Measurements from ENCODE around the gene EPHB3. TPM values are rescaled to one million over a fixed set of nuclear protein-coding genes. Genes with fewer than 3 reads are reported as not detected.

The EPHB3 gene
- total and polyA plus RNA-seq, 12 donors = 0.38 to 4.0 (median 1.5) TPM

- DNase-seq = no peak
- no peak overlapping the region for H3K27ac ChIP-seq
- 91 to 95% methylated on average over 8 of the region's 8 CpGs for WGBS, 2 donors
- no peak overlapping the region for H3K4me3 ChIP-seq
- H3K27me3 ChIP-seq = peaks cover 0 to 33% (median 17%) of the 10 kb centered on the region in 7 donors
- intact Hi-C loops (cut with DNase I) = no loop called here
- no peak for ATAC-seq
- TF ChIP-seq, protein P1, sequence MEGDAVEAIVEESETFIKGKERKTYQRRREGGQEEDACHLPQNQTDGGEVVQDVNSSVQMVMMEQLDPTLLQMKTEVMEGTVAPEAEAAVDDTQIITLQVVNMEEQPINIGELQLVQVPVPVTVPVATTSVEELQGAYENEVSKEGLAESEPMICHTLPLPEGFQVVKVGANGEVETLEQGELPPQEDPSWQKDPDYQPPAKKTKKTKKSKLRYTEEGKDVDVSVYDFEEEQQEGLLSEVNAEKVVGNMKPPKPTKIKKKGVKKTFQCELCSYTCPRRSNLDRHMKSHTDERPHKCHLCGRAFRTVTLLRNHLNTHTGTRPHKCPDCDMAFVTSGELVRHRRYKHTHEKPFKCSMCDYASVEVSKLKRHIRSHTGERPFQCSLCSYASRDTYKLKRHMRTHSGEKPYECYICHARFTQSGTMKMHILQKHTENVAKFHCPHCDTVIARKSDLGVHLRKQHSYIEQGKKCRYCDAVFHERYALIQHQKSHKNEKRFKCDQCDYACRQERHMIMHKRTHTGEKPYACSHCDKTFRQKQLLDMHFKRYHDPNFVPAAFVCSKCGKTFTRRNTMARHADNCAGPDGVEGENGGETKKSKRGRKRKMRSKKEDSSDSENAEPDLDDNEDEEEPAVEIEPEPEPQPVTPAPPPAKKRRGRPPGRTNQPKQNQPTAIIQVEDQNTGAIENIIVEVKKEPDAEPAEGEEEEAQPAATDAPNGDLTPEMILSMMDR (IDR thresholded peaks at IDR 0.05) = no peak
- H3K4me1 ChIP-seq = peaks cover 0 to 8% (median under 1%) of the 10 kb centered on the region in 9 donors
- H3K9me3 ChIP-seq = no peaks in the 10 kb centered on the region
- H3K36me3 ChIP-seq = no peaks in the 10 kb centered on the region
Observed at GRCh38 chr3:184551103-184551502, 10.5 kb upstream of the EPHB3 start.

- H3K27ac ChIP-seq = no peak overlapping the region
- peaks cover 0 to 40% (median 23%) of the 10 kb centered on the region in 7 donors for H3K27me3 ChIP-seq
- ATAC-seq (no peak), DNase-seq (no peak)
- WGBS, 2 donors = 82 to 90% methylated on average over 12 of the region's 12 CpGs
- TF ChIP-seq, protein P1 (IDR thresholded peaks at IDR 0.05) = no peak
- peaks cover 0 to 13% (median 5%) of the 10 kb centered on the region in 9 donors for H3K4me1 ChIP-seq
- H3K4me3 ChIP-seq = no peak overlapping the region
- H3K36me3 ChIP-seq = no peaks in the 10 kb centered on the region
- intact Hi-C loops (cut with DNase I) = no loop called here
- no peaks in the 10 kb centered on the region for H3K9me3 ChIP-seq
Observed at GRCh38 chr3:184551614-184552256, 9.8 kb upstream of the EPHB3 start.

DNA sequence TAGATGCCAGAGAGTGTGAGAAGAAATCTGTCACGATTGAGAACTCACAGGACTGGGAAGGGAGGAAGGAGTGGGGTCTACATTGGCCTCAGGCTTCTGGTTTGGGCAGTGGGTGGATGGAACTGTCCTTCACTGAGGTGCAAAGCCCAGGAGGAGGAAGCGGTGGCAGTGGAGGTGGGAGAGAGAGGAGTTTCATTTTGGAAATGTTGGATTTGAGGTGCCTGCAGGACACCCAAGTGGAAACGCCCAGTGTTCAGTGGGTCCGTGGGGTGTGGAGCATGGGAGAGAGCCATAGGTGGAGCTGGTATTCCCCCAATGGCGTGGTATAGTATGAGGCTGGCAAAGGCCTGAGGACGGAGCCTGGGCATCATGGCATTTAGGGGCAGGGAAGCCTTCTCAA, 9.3 kb upstream of the EPHB3 start:
- TF ChIP-seq, protein P1 (IDR thresholded peaks at IDR 0.05) = no peak
- H3K36me3 ChIP-seq = no peaks in the 10 kb centered on the region
- no peak overlapping the region for H3K27ac ChIP-seq
- peaks cover 0 to 17% (median 5%) of the 10 kb centered on the region in 9 donors for H3K4me1 ChIP-seq
- no peaks in the 10 kb centered on the region for H3K9me3 ChIP-seq
- intact Hi-C loops (cut with DNase I) = no loop called here
- no peak overlapping the region for H3K4me3 ChIP-seq
- peaks cover 0 to 45% (median 29%) of the 10 kb centered on the region in 7 donors for H3K27me3 ChIP-seq
- DNase-seq (no peak), ATAC-seq (no peak)
- 84 to 86% methylated on average over 6 of the region's 6 CpGs for WGBS, 2 donors

DNA sequence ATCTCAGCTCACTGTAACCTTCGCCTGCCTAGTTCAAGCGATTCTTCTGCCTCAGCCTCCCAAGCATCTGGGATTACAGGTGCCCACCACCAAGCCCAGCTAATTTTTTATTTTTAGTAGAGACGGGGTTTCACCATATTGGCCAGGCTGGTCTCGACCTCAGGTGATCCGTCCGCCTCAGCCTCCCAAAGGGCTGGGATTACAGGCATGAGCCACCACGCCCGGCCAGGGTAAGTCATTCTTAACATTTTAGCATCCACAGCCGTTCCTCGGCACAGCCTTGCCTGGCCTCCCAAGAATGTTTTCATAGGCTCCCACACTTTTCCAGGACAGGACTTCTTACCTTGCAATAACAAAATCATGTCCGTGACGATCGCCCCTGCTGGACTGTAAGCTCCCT, 8.7 kb upstream of the EPHB3 start:
- Histone ChIP-seq H3K9me3 (no peaks in the 10 kb centered on the region), H3K27me3 (peaks cover 0 to 49% (median 33%) of the 10 kb centered on the region in 7 donors), H3K36me3 (no peaks in the 10 kb centered on the region), H3K27ac (no peak overlapping the region), H3K4me3 (no peak overlapping the region), H3K4me1 (peaks cover 0 to 17% (median 5%) of the 10 kb centered on the region in 9 donors)
- no peak for DNase-seq
- ATAC-seq = no peak
- TF ChIP-seq, protein P1 (IDR thresholded peaks at IDR 0.05) = no peak
- intact Hi-C loops (cut with DNase I) = no loop called here
- 94 to 97% methylated on average over 13 of the region's 13 CpGs for WGBS, 2 donors

Measured in heart right ventricle (tissue), 16 donors.